Astrocyte (in vitro differentiated cells and primary cell): ENCODE data around the gene CLDN1.

Experiments
- EZH2 ChIP-seq: IDR thresholded peaks from 2 replicates; pipeline ENCODE4 v1.6.1; 2012; ENCODE audit warnings: mild to moderate bottlenecking, low read length, inconsistent platforms; ENCODE audit not compliant: insufficient read depth
- TF ChIP-seq, protein P1 (sequence below): IDR thresholded peaks from 2 replicates; pipeline ENCODE4 v1.5.1; 2011; ENCODE audit warnings: low read depth, mild to moderate bottlenecking, inconsistent platforms, low read length, moderate library complexity; ENCODE audit not compliant: insufficient read depth

- TF ChIP-seq, protein P1, sequence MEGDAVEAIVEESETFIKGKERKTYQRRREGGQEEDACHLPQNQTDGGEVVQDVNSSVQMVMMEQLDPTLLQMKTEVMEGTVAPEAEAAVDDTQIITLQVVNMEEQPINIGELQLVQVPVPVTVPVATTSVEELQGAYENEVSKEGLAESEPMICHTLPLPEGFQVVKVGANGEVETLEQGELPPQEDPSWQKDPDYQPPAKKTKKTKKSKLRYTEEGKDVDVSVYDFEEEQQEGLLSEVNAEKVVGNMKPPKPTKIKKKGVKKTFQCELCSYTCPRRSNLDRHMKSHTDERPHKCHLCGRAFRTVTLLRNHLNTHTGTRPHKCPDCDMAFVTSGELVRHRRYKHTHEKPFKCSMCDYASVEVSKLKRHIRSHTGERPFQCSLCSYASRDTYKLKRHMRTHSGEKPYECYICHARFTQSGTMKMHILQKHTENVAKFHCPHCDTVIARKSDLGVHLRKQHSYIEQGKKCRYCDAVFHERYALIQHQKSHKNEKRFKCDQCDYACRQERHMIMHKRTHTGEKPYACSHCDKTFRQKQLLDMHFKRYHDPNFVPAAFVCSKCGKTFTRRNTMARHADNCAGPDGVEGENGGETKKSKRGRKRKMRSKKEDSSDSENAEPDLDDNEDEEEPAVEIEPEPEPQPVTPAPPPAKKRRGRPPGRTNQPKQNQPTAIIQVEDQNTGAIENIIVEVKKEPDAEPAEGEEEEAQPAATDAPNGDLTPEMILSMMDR, result no peak
- no peak for TF ChIP-seq EZH2
Observed at GRCh38 chr3:190319660-190320059, 2.6 kb downstream of the CLDN1 start.
